ENCODE data around the gene PCNT.
"Not testable (repeated sequence)": the region's sequence is repeated elsewhere in the genome, so short reads cannot be mapped to it uniquely, and the experiment has no call there.

PCNT gene

GRCh38 chr21:46310260-46310659, 13.7 kb upstream of the PCNT start:
- not testable (repeated sequence) for DNase-seq

- DNase-seq, result no peak
Observed at GRCh38 chr21:46311568-46311967, 12.4 kb upstream of the PCNT start.

GRCh38 chr21:46312949-46313348, 11.0 kb upstream of the PCNT start:
- DNase-seq, result no peak

GRCh38 chr21:46314441-46315020, 9.4 kb upstream of the PCNT start:
- DNase-seq, result no peak

GRCh38 chr21:46316708-46317324, 7.1 kb upstream of the PCNT start:
- DNase-seq, result no peak

GRCh38 chr21:46317710-46318463, 6.1 kb upstream of the PCNT start:
- no peak for DNase-seq

- DNase-seq, result no peak
Observed at GRCh38 chr21:46318464-46318845, 5.5 kb upstream of the PCNT start.

- DNase-seq, result no peak
Observed at GRCh38 chr21:46319186-46319585, 4.8 kb upstream of the PCNT start.

GRCh38 chr21:46320331-46320801, 3.6 kb upstream of the PCNT start:
- DNase-seq, result no peak

- no peak for DNase-seq
Observed at GRCh38 chr21:46322351-46323226, 1.4 kb upstream of the PCNT start.

- no peak for DNase-seq
Observed at GRCh38 chr21:46323227-46323709, 688 bp upstream of the PCNT start.

- peak; percentile 64 for DNase-seq
Observed at GRCh38 chr21:46324390-46325072, 575 bp downstream of the PCNT start.

- DNase-seq, result peak; percentile 31
Observed at GRCh38 chr21:46325073-46325912, 1.3 kb downstream of the PCNT start.

GRCh38 chr21:46326110-46326703, 2.3 kb downstream of the PCNT start:
- DNase-seq, result no peak

- no peak for DNase-seq
Observed at GRCh38 chr21:46327711-46328110, 3.8 kb downstream of the PCNT start.

GRCh38 chr21:46328151-46328550, 4.2 kb downstream of the PCNT start:
- DNase-seq, result no peak

GRCh38 chr21:46329796-46330195, 5.8 kb downstream of the PCNT start:
- no peak for DNase-seq

- no peak for DNase-seq
Observed at GRCh38 chr21:46334351-46335140, 10.6 kb downstream of the PCNT start.

- no peak for DNase-seq
Observed at GRCh38 chr21:46336603-46337002, 12.6 kb downstream of the PCNT start.

GRCh38 chr21:46340998-46341397, 17.0 kb downstream of the PCNT start:
- no peak for DNase-seq

Data from NCI-H1694 treated with DMSO at 0.1 percent for 48 hours (cell line).